Stimulated activated CD8-positive, alpha-beta memory T cell treated with anti-CD3 and anti-CD28 coated beads, Interleukin-4, amount 100 ng/mL, for 24 hours (primary cell): ENCODE results near the gene PQBP1.

Experiments
- DNase-seq: peaks from one replicate; pipeline ENCODE4 v3.0.0-alpha.2; 2020; ENCODE audit warnings: low read depth

Gene PQBP1

GRCh38 chrX:48902135-48902534 is 4.4 kb downstream of the PQBP1 start:
- no peak for DNase-seq

GRCh38 chrX:48902776-48903175 is 5.0 kb downstream of the PQBP1 start:
- no peak for DNase-seq

DNA sequence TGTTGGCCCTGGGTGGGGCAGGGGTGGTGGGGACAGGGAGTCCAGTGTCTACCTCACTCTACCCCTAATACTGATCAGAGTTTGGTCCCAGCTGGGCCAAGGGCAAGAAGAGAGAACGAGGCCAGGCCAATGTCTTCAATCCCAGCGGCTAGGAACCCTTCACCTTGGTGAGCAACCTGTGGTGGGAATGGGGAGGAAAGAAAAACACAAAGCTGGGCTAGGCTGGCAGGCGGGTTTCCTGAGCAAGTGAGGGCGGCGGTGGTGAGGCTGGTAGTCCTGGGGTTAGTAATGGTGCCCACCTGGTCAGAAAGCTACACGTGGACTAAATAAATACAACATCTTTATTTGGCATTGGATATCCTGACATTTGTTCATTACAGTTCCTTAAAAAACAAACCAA is 5.6 kb downstream of the PQBP1 start:
- no peak for DNase-seq

GRCh38 chrX:48904180-48904579 is 6.5 kb downstream of the PQBP1 start:
- DNase-seq: no peak

DNA sequence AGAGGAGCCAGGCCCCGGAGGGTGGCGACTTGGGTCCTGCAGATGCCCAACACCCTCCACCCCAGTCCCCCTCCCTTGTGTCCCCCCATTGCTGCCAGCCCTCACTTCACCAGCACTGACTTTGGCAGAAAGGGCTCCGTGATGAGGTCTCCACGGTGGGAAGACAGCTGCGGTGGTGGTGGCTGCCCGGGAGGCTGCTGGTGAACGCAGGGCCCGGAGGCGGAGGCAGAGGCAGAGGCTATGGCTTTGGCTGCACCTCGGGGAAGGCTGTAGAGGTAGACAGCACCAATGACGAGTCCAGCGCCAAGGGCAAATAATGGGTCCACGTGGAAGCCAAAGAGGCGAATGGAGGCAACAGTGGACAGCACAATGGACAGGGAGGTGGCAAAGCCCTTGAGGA is 6.9 kb downstream of the PQBP1 start:
- DNase-seq: no peak

GRCh38 chrX:48905090-48905790 is 7.5 kb downstream of the PQBP1 start:
- DNase-seq: no peak

DNA sequence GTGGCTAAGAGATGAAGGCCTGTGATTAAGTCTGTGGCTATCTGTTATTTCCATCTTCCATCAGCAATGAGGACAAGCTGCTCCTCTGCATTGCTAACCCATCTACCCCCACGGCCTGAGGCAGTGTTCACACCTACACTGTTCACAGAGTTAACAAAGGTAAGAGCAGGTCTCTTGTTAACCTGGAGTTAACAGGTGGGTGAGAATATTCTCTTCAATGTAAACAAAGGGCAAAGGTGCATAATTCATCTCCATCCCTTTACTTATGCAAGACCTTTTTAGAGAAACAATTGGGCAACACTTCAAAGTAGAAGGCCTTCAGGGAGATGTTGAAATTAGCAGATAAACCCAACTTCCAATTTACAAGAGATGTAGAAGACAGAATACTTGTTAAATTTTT is 10.9 kb downstream of the PQBP1 start:
- DNase-seq: no peak

- no peak for DNase-seq
Observed at GRCh38 chrX:48909703-48910294, 12.1 kb downstream of the PQBP1 start.

DNA sequence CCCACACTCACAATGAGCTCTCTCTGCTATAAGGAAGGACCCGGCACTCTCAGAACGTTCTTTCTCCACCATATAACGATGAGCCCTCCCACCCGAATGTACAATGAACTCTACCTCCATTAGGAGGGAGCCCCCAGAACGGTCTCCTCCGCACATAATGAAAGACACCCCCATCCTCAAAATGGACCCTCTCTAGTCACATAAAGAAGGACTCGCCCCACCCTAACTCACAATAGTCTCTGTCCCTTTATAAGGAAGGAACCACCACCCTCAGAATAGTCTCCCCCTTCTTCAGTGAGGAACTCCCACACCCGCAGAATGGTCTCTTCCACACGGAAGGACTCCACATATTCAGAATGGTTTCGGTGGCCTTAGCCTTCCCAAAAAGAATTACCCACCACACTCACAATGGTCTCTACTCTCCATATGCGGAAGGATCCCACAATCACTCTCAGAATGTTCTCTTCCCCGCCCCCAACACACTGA is 13.2 kb downstream of the PQBP1 start:
- DNase-seq: no peak

- peak; percentile 76 for DNase-seq
Observed at GRCh38 chrX:48911412-48912182, 13.9 kb downstream of the PQBP1 start, which contains the start of gene SLC35A2. Gene SLC35A2, minus strand, starts transcription at chrX:48911646. Its CDS starts 10 bp downstream, at chrX:48911636.

- no peak for DNase-seq
Observed at GRCh38 chrX:48913605-48914366, 16.1 kb downstream of the PQBP1 start.

- no peak for DNase-seq
Observed at GRCh38 chrX:48914593-48915493, 17.1 kb downstream of the PQBP1 start.

DNA sequence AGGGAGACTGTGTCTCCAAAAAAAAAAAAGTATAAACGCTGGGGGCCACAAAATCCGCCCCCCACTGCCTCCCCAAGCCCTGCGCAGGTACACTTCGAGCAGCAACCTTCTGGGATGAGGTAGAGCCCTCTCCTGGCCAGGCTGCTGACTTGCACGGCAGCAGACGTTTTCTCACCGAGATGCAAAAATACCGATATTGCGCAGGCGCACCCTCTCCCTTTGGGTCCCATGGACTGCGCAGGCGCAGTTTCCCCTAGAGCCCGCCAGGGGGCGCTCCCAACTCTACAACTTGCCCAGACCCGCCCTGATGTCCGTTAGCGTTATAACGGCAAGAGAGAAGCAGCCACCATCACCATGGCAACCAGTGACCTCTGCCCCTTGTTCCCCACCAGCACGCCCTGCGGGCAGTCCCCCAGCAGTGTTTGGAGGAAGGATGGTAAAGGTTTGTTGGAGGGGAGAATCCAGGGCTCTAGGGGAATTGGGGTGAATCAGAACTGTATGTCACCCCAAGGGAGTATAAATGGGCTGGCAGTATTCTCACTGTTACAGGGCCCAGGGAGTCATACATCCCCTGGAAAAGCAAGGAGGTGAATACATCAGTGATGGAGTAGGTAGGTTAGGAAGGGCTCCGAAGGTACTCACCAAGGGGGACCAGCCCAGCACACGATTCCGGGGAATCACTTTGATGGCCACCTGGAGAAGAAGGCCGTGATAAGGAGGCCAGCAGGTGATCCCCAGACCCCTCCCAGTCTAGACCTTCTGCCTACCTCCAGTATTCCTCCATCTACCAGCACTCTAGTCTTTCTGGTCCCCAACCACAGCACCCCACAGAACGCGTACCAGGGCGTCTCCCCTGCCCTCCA is 19.6 kb downstream of the PQBP1 start:
- peak; percentile 79 for DNase-seq

DNA sequence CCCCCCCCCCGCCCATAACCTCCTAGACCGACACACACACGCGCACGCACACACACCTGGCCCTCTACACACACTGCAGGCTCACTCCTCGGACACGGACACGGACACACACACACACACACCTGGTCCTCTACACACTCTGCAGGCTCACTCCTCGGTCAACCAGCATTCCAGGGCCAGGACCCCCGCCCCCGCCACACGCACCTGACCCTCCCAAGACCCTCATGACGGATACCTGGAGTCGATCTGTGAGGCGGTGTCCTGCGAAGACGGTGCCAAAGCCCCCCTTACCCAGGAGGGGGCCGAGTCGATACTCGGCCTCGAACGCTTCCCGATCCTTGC is 20.5 kb downstream of the PQBP1 start:
- DNase-seq: no peak

GRCh38 chrX:48918643-48919340 is 21.1 kb downstream of the PQBP1 start, which contains the start of gene PIM2:
Gene PIM2, minus strand, starts transcription at chrX:48919024. Its CDS starts 190 bp downstream, at chrX:48918834.
- DNase-seq: peak; percentile 80

GRCh38 chrX:48919360-48919841 is 21.7 kb downstream of the PQBP1 start:
- DNase-seq: no peak

DNA sequence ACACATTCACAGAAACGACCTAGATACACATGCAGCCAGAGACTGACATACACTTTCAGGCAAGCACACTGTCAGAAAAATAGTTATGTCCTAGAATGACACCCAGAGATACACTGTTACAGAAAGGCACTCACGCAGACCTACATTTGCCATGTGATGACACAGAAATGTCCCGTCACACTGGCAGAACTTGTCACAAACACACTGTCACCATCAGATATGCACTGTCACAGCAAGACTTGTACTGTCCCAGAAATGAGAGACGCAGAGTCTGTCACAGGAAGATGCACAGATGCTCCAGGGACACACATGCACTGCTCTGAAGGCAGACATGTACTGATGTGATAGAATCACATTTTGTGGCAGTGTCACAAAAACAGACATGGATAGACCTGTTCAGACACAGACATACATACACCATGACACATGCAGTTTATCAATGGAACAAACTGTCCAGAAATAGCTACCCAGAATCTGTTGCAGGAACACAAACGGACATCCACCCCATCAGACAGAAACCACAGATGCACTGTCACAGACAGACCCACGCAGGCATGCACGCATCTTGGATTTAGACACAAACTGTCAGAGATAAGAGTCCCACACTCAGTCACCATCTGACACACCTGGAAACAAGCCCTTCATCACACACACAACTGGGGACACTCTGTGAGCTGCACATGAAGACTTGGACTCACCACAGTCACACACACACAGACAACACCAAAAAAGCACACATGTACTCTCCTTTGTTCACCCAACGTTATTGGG is 22.4 kb downstream of the PQBP1 start:
- DNase-seq: no peak

DNA sequence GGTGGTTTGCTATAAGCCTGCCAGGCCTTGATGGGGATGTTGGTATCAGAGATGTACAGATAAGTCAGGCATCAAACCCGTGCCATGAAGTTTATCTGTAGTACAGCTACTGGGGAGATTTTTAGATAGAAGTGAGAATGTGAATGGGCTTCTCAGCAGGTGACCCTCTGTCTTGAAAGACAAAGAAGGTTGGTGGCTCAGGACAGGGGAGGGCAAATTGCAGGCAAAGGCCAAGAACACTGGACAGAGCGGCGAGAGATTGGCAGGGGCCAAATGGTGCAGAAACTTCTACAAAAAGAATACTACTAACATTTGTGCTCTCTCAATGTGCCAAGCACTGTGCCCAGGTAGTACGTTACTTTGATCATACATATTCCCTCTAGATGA is 23.0 kb downstream of the PQBP1 start:
- DNase-seq: no peak

GRCh38 chrX:48923771-48924170 is 26.0 kb downstream of the PQBP1 start:
- no peak for DNase-seq
